GM18951 (cell line): ENCODE data around the gene ELP2.
A peak's percentile ranks its signal among the peaks of the same experiment; 100 is the strongest.

Experiments used
- POLR2A ChIP-seq: IDR thresholded peaks from 4 replicates; pipeline ENCODE4 v1.6.1; 2011; ENCODE audit warnings: mild to moderate bottlenecking; ENCODE audit not compliant: insufficient read length, insufficient read depth; ENCODE audit errors: extremely low read depth
- in situ Hi-C: fragments of 300-500 bp; cut with MboI; formaldehyde crosslinking; loops from one replicate; pipeline ENCODE4 v1.12.0; 2022; ENCODE audit warnings: low sequenced_read_pairs, mixed read lengths, inconsistent platforms; ENCODE audit not compliant: unreplicated experiment

Gene ELP2

GRCh38 chr18:36181441-36181840, 51.7 kb downstream of the ELP2 start:
- in situ Hi-C loops, result no loop called here
- TF ChIP-seq POLR2A, result no peak

- in situ Hi-C loops, result no loop called here
- no peak for TF ChIP-seq POLR2A
Measured at GRCh38 chr18:36181898-36182506, 52.3 kb downstream of the ELP2 start.

GRCh38 chr18:36183033-36183432, 53.3 kb downstream of the ELP2 start:
- in situ Hi-C loops, result no loop called here
- no peak for TF ChIP-seq POLR2A

GRCh38 chr18:36183987-36184386, 54.3 kb downstream of the ELP2 start:
- in situ Hi-C loops, result no loop called here
- no peak for TF ChIP-seq POLR2A

GRCh38 chr18:36185157-36185556, 55.5 kb downstream of the ELP2 start:
- in situ Hi-C loops, result no loop called here
- TF ChIP-seq POLR2A, result no peak

GRCh38 chr18:36185901-36186460, 56.3 kb downstream of the ELP2 start:
- TF ChIP-seq POLR2A, result no peak
- in situ Hi-C loops, result no loop called here

- in situ Hi-C loops, result no loop called here
- no peak for TF ChIP-seq POLR2A
Measured at GRCh38 chr18:36186461-36187192, 56.9 kb downstream of the ELP2 start.

- in situ Hi-C loops, result no loop called here
- peak; percentile 39 for TF ChIP-seq POLR2A
Measured at GRCh38 chr18:36187193-36187825, 57.6 kb downstream of the ELP2 start, which contains the start of gene MOCOS. Gene MOCOS, plus strand, starts transcription at chr18:36187497. Its CDS starts 43 bp downstream, at chr18:36187540.

- no peak for TF ChIP-seq POLR2A
- in situ Hi-C loops, result no loop called here
Measured at GRCh38 chr18:36187826-36188721, 58.4 kb downstream of the ELP2 start.

- in situ Hi-C loops, result no loop called here
- TF ChIP-seq POLR2A, result no peak
Measured at GRCh38 chr18:36188916-36189315, 59.2 kb downstream of the ELP2 start.

- in situ Hi-C loops, result no loop called here
- no peak for TF ChIP-seq POLR2A
Measured at GRCh38 chr18:36189486-36189885, 59.8 kb downstream of the ELP2 start.

- in situ Hi-C loops, result no loop called here
- no peak for TF ChIP-seq POLR2A
Measured at GRCh38 chr18:36191286-36191685, 61.6 kb downstream of the ELP2 start.

- in situ Hi-C loops, result no loop called here
- no peak for TF ChIP-seq POLR2A
Measured at GRCh38 chr18:36191711-36192110, 62.0 kb downstream of the ELP2 start.
